Activated T-helper 17 cell treated with anti-CD3 and anti-CD28 coated beads, Interleukin-2, amount 50 U/mL, for 72 hours (primary cell): ENCODE results near the gene NEU4. TPM values are rescaled to one million over a fixed set of nuclear protein-coding genes. Genes with fewer than 3 reads are reported as not detected.
"Not testable (repeated sequence)": the region's sequence is repeated elsewhere in the genome, so short reads cannot be mapped to it uniquely, and the experiment has no call there.

Source experiments
- ATAC-seq: fragments of 150-1000 bp; cut with Tn5 transposase; replicated peaks from 2 replicates; pipeline ENCODE4 v1.10.0; 2021; ENCODE audit warnings: mild to moderate bottlenecking, moderate library complexity
- H3K27ac Mint-ChIP-seq: one replicate; pipeline ENCODE4 v1.8.0; 2022; ENCODE audit warnings: mixed read lengths
- H3K27me3 Mint-ChIP-seq: one replicate; pipeline ENCODE4 v1.8.0; 2022; ENCODE audit warnings: mixed read lengths
- H3K36me3 Mint-ChIP-seq: one replicate; pipeline ENCODE4 v1.8.0; 2022; ENCODE audit warnings: low read depth, mild to moderate bottlenecking, mixed read lengths
- H3K4me1 Mint-ChIP-seq: one replicate; pipeline ENCODE4 v1.8.0; 2022; ENCODE audit warnings: mixed read lengths
- H3K4me3 Mint-ChIP-seq: one replicate; pipeline ENCODE4 v1.8.0; 2022; ENCODE audit warnings: mild to moderate bottlenecking, mixed read lengths
- H3K9me3 Mint-ChIP-seq: one replicate; pipeline ENCODE4 v1.8.0; 2022; ENCODE audit warnings: mixed read lengths
- total RNA-seq, 2 donors: library from RNA; stranded (reverse); gene quantifications; one replicate each; pipeline ENCODE4 v1.2.3, GENCODE V29; 2022

NEU4 gene
- total RNA-seq, 2 donors from 2014 or later = 1.1 to 9.8 TPM

- Mint-ChIP-seq H3K9me3 (no peaks in the 10 kb centered on the region), H3K4me3 (peak overlapping the region; percentile 77), H3K4me1 (peaks cover 17% of the 10 kb centered on the region), H3K36me3 (no peaks in the 10 kb centered on the region), H3K27me3 (no peaks in the 10 kb centered on the region), H3K27ac (peak overlapping the region; percentile 91)
- peak; percentile 7 for ATAC-seq
Observed at GRCh38 chr2:241788135-241788534, 20.9 kb upstream of the NEU4 start.

- H3K36me3 Mint-ChIP-seq = no peaks in the 10 kb centered on the region
- peak overlapping the region; percentile 91 for H3K27ac Mint-ChIP-seq
- peak; percentile 99 for ATAC-seq
- peak overlapping the region; percentile 77 for H3K4me3 Mint-ChIP-seq
- H3K9me3 Mint-ChIP-seq = no peaks in the 10 kb centered on the region
- H3K27me3 Mint-ChIP-seq = no peaks in the 10 kb centered on the region
- H3K4me1 Mint-ChIP-seq = peaks cover 17% of the 10 kb centered on the region
Observed at GRCh38 chr2:241788572-241788971, 20.4 kb upstream of the NEU4 start.

GRCh38 chr2:241791385-241791784 is 17.6 kb upstream of the NEU4 start:
- not testable (repeated sequence) for ATAC-seq, H3K36me3 Mint-ChIP-seq, H3K4me3 Mint-ChIP-seq, H3K27me3 Mint-ChIP-seq, H3K27ac Mint-ChIP-seq, H3K9me3 Mint-ChIP-seq
- H3K4me1 Mint-ChIP-seq = peaks cover 17% of the 10 kb centered on the region

GRCh38 chr2:241793385-241793784 is 15.6 kb upstream of the NEU4 start:
- no peaks in the 10 kb centered on the region for H3K36me3 Mint-ChIP-seq
- no peak overlapping the region for H3K27ac Mint-ChIP-seq
- H3K4me1 Mint-ChIP-seq = peaks cover 10% of the 10 kb centered on the region
- H3K4me3 Mint-ChIP-seq = no peak overlapping the region
- H3K9me3 Mint-ChIP-seq = no peaks in the 10 kb centered on the region
- H3K27me3 Mint-ChIP-seq = no peaks in the 10 kb centered on the region
- no peak for ATAC-seq

- Mint-ChIP-seq H3K27ac (no peak overlapping the region), H3K4me3 (no peak overlapping the region), H3K27me3 (no peaks in the 10 kb centered on the region), H3K9me3 (no peaks in the 10 kb centered on the region), H3K4me1 (peaks cover under 1% of the 10 kb centered on the region), H3K36me3 (no peaks in the 10 kb centered on the region)
- ATAC-seq = no peak
Observed at GRCh38 chr2:241794250-241794823, 14.7 kb upstream of the NEU4 start.

GRCh38 chr2:241795021-241795999 is 13.7 kb upstream of the NEU4 start:
- Mint-ChIP-seq H3K9me3 (no peaks in the 10 kb centered on the region), H3K27ac (no peak overlapping the region), H3K27me3 (no peaks in the 10 kb centered on the region), H3K4me1 (no peaks in the 10 kb centered on the region), H3K4me3 (no peak overlapping the region), H3K36me3 (no peaks in the 10 kb centered on the region)
- ATAC-seq = no peak

- no peaks in the 10 kb centered on the region for H3K27me3 Mint-ChIP-seq
- no peaks in the 10 kb centered on the region for H3K9me3 Mint-ChIP-seq
- no peak overlapping the region for H3K27ac Mint-ChIP-seq
- no peaks in the 10 kb centered on the region for H3K36me3 Mint-ChIP-seq
- no peak for ATAC-seq
- H3K4me1 Mint-ChIP-seq = no peaks in the 10 kb centered on the region
- H3K4me3 Mint-ChIP-seq = no peak overlapping the region
Observed at GRCh38 chr2:241796209-241796608, 12.8 kb upstream of the NEU4 start.

- Mint-ChIP-seq H3K36me3 (no peaks in the 10 kb centered on the region), H3K27me3 (no peaks in the 10 kb centered on the region)
Observed at GRCh38 chr2:241796610-241797138, 12.3 kb upstream of the NEU4 start.

GRCh38 chr2:241797441-241798080 is 11.4 kb upstream of the NEU4 start:
- Mint-ChIP-seq H3K4me1 (no peaks in the 10 kb centered on the region), H3K4me3 (no peak overlapping the region)

More at GRCh38 chr2:241796610-241797138, 12.3 kb upstream of the NEU4 start:
- ATAC-seq = no peak
- Mint-ChIP-seq H3K27ac (no peak overlapping the region), H3K9me3 (no peaks in the 10 kb centered on the region), H3K4me1 (no peaks in the 10 kb centered on the region), H3K4me3 (no peak overlapping the region)

GRCh38 chr2:241798081-241798630 is 10.8 kb upstream of the NEU4 start:
- Mint-ChIP-seq H3K36me3 (no peaks in the 10 kb centered on the region), H3K27ac (peak overlapping the region; percentile 15), H3K9me3 (no peaks in the 10 kb centered on the region), H3K4me1 (no peaks in the 10 kb centered on the region), H3K27me3 (no peaks in the 10 kb centered on the region), H3K4me3 (no peak overlapping the region)
- ATAC-seq = no peak

More at GRCh38 chr2:241797441-241798080, 11.4 kb upstream of the NEU4 start:
- Mint-ChIP-seq H3K27me3 (no peaks in the 10 kb centered on the region), H3K9me3 (no peaks in the 10 kb centered on the region), H3K36me3 (no peaks in the 10 kb centered on the region), H3K27ac (peak overlapping the region; percentile 15)
- ATAC-seq = no peak

- Mint-ChIP-seq H3K27ac (no peak overlapping the region), H3K9me3 (no peaks in the 10 kb centered on the region), H3K27me3 (no peaks in the 10 kb centered on the region), H3K4me3 (no peak overlapping the region), H3K36me3 (no peaks in the 10 kb centered on the region), H3K4me1 (no peaks in the 10 kb centered on the region)
- ATAC-seq = no peak
Observed at GRCh38 chr2:241798631-241799521, 10.1 kb upstream of the NEU4 start.

- no peak overlapping the region for H3K27ac Mint-ChIP-seq
Observed at GRCh38 chr2:241799522-241800197, 9.3 kb upstream of the NEU4 start.

GRCh38 chr2:241800198-241800903 is 8.6 kb upstream of the NEU4 start:
- not testable (repeated sequence) for H3K9me3 Mint-ChIP-seq, H3K27ac Mint-ChIP-seq, H3K4me1 Mint-ChIP-seq, H3K4me3 Mint-ChIP-seq, H3K27me3 Mint-ChIP-seq, ATAC-seq, H3K36me3 Mint-ChIP-seq

More at GRCh38 chr2:241799522-241800197, 9.3 kb upstream of the NEU4 start:
- H3K4me1 Mint-ChIP-seq = no peaks in the 10 kb centered on the region
- H3K36me3 Mint-ChIP-seq = no peaks in the 10 kb centered on the region
- no peak for ATAC-seq
- H3K9me3 Mint-ChIP-seq = no peaks in the 10 kb centered on the region
- no peaks in the 10 kb centered on the region for H3K27me3 Mint-ChIP-seq
- H3K4me3 Mint-ChIP-seq = no peak overlapping the region
